Fibroblast of pulmonary artery (primary cell): ENCODE measurements around the gene OTUD7B.

Experiments
- DNase-seq: peaks from one replicate; pipeline ENCODE4 v3.0.0-alpha.2; 2010; ENCODE audit warnings: low read depth
- H3K4me3 ChIP-seq: replicated peaks from 2 replicates; pipeline ENCODE4 v1.5.1; 2011; ENCODE audit warnings: low read depth, mild to moderate bottlenecking, control low read depth, low read length, moderate library complexity
- CTCF ChIP-seq: IDR thresholded peaks from 2 replicates; pipeline ENCODE4 v1.5.1; 2011; ENCODE audit warnings: mild to moderate bottlenecking, control low read depth, low read length, inconsistent platforms; ENCODE audit errors: missing control alignments

Gene OTUD7B

GRCh38 chr1:149931212-149931790 is 79.2 kb downstream of the OTUD7B start:
- TF ChIP-seq CTCF, result no peak
- peak overlapping the region; percentile 26 for H3K4me3 ChIP-seq

DNA sequence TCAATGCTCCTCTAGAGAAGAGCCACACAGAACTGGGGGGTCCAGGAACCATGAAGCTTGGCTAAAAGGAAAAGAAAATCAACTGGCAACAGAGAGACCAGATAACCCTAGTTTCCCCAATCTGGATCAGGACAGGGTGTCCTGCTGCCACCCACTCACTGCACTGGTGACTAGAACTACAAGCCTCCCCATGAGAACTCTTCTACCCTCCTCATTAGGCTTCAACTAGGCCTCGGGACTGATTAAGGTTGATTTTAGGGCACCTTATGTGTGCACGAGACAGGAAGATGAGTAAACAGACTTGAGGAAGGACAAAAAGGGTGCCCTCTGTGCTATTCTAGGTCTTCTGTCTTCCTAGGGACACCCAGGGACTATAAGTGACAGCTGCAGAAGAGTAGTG is 80.7 kb downstream of the OTUD7B start:
- no peak for TF ChIP-seq CTCF
- no peak for DNase-seq
- no peak overlapping the region for H3K4me3 ChIP-seq

More at GRCh38 chr1:149931212-149931790, 79.2 kb downstream of the OTUD7B start:
- DNase-seq, result peak; percentile 63

- H3K4me3 ChIP-seq, result peak overlapping the region; percentile 80
- DNase-seq, result no peak
- no peak for TF ChIP-seq CTCF
Measured at GRCh38 chr1:149928401-149928724, 82.2 kb downstream of the OTUD7B start.

GRCh38 chr1:149927563-149928400 is 82.7 kb downstream of the OTUD7B start, which contains the start of gene SF3B4:
SF3B4 (minus strand) TSS chr1:149927803; CDS start chr1:149927759, 44 bp downstream.
- H3K4me3 ChIP-seq, result peak within 1 kb of the TSS; percentile 80
- TF ChIP-seq CTCF, result no peak
- DNase-seq, result peak; percentile 92

GRCh38 chr1:149927056-149927562 is 83.4 kb downstream of the OTUD7B start:
- TF ChIP-seq CTCF, result no peak
- no peak for DNase-seq
- H3K4me3 ChIP-seq, result peak overlapping the region; percentile 80

GRCh38 chr1:149926296-149926695 is 84.2 kb downstream of the OTUD7B start:
- TF ChIP-seq CTCF, result no peak
- H3K4me3 ChIP-seq, result peak overlapping the region; percentile 80
- DNase-seq, result no peak
